ENCODE measurements around the gene PRR16.

The PRR16 gene

DNA sequence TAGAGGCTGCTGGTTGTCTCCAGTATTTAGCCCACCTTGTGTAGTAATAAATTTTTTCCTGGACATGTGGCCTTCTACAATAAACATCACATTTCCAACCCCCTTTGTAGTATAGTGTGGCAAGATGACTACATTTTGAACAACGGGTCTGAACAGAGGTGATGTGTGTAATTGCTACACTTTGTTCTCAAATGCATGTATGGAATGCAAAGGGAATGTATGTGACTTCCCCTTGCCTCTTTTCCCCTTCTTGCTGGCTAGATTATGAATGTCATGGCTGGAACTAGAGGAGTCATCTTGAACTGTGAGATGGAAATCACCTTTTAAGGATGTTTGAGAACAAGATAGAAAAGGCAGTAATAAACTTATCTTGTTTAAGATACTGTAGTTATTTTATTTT lies 54.5 kb downstream of the PRR16 start:
- no peak for DNase-seq

DNA sequence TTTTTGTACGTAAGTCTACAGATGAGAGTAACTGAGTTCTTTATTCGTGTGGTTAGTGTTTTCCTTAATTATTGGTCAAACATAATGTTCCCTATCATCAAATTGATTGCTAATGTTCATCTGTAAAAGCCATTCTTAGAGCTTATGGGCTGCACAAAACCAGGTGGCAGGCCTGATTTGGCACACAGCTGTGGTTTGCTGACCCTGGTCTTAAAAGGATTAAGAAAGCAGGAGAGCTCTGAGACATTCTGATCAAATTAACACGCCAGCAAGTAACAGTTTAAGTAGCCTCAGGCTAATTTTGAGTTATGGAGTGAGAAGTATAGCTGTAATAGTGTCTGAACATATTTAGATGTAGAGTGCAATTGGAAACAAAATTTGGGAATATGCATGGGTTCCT lies 63.2 kb downstream of the PRR16 start:
- no peak for DNase-seq

DNA sequence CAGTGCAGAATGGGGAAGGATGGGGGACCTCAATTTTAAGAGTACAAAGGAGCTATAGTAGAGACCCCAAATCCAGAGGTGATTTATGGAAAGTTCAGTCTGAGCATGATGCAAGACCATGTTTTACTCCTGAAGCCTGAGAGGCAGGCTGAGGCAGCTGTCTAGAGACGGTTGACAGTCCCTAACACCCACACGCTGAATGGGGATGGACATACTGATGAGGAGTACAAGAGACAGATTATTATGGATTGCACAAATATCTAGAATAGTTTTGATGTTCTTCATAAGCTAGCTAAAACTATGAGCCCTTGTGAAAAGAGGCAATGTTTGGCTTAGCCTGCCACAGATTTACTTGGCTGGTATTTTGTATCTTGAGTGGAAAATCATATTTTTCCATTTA lies 64.5 kb downstream of the PRR16 start:
- no peak for DNase-seq

DNA sequence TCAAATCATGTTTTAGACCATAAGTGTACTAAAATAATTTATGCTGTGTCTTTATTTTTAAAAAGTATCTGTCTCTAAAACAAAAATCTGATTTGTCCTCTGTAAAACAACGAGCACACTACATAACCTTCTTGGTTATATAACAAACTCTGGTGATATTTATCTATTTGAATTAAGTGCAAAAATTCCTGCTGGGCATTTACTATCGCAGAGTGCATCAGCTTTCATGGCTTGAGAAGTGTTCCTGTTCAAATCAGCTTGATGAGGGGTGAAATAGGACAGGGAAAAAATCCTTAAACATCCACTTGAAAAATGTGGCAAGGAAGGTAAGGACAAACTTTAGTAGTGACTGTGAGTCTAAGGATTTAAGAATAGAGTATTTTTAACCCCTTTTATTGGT lies 65.3 kb downstream of the PRR16 start:
- DNase-seq = no peak

DNA sequence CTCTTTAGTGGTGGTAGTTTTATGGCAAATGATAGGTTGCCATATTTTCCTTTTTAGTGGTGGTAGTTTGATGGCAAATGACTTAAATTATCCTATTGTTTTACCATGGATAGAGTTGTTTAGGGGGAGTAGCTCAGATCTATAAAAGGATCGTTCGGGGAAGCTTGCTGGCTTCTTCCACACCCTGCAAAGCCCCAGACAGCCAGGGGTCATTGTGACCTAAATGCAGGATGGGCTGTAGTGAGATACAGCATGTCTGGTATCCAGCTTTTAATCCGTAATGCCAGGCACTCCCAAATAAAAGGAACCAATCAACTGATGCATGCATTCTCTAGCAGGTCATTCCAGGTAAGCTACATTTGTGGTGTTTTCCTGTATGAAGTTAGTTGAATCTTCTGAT lies 67.1 kb downstream of the PRR16 start:
- DNase-seq = no peak

DNA sequence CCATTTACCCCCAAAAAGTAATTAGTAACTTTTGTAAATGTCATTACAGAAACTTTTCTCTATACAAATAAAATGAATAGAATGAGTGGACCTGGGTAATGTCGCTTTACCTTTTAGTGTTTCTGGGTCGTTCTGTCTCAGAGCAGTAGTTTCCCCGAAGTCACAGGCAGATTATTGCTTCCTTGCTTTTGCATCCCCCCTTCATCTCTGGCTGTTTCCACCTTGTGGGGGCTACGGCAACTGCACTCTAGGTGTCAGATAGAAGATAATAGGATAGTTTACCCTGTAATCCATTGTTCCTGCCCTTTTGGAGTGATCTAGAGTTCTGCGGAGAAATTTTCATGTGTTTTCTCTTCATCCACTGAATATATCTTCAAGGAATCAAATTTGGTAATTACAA lies 68.7 kb downstream of the PRR16 start:
- DNase-seq = no peak

DNA sequence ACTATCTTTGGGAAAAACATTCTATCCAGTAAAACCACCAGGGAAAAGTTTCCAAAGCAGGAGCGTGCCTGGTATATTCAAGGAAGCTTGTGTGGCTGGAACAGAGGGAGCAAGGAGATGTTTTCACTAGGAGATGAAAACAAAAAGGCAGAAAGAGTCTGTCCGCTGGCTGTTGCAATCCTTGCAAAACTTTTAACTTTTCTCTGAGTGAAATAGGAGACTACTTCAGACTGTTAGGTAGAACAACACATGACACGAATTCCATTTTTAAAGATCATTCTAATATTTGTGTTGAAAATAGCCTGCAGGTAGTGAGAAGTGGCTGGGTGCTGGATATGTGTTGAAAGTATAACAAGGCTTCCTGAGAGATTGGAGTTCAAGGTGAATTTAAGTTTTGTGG lies 69.5 kb downstream of the PRR16 start:
- DNase-seq = no peak

DNA sequence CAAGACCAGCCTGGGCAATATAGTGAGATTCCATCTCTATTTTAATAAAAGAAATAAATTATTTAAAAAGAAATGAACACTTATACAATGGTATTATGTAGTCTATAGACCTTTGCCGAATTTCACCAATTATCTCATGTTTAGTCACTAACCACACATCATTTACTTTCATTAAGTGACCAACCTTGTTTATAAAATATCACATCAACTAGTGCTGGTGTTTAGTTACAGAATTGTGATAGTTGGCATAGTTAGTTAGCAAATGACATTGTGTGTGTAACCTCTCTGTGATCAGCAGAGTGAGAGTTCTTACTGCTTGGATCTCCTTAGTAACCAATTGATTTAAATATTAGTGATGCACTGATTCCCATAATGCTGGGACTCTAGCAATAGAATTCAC lies 71.8 kb downstream of the PRR16 start:
- no peak for DNase-seq

DNA sequence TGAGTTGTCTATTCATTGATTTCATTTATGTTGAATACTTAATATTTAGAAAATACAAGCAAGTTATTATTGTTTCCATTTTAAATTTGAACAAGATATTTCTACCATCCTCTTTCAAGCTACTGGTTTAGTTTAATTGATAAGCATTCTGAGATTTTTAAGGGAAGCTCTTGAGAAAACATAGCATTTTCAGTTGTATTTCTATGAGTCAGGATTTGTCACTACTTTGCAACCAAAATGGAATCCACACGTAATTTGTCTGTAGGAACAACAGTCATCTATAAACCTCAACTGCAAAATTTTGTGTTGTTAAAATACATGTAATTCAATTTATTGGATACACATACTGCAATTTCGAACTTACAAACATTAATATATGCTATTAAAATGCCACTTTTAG lies 74.0 kb downstream of the PRR16 start:
- no peak for DNase-seq

DNA sequence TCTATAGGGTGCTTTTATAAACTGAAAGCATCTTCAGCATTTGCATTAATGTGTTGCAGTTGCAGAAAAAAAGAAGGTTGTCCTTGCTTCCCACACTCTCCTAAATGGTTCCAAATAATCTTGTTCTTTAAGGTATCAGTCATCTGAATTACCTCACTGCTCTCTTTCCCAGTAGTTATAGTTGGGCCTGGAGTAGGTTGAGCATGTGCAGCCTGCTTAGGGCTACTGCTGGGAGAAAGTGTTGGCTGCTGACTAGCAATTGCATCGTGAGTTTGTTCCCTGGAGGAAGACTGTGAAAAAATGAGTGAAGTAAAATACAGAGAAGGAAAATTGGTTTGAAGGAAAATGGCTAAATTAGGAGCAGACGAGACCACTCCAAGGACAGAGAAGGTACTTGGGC lies 74.5 kb downstream of the PRR16 start:
- no peak for DNase-seq

DNA sequence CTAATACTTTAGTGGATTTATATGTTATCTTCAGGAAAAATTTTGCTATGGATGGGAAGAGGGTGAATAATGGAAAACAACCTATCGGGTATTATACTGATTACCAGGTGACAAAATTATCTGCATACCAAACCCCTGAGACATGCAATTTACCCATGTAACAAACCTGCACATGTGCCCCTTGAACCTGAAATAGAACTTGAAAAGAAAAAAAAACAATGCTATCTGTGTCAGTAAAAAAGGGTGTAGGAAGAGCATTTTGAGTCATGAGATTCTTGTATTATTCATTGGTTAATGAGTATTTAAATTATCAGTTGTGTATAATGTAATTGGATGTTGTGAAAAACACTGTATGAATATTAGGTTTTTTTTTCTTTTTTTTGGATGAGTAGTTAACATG lies 75.4 kb downstream of the PRR16 start:
- DNase-seq = no peak

DNA sequence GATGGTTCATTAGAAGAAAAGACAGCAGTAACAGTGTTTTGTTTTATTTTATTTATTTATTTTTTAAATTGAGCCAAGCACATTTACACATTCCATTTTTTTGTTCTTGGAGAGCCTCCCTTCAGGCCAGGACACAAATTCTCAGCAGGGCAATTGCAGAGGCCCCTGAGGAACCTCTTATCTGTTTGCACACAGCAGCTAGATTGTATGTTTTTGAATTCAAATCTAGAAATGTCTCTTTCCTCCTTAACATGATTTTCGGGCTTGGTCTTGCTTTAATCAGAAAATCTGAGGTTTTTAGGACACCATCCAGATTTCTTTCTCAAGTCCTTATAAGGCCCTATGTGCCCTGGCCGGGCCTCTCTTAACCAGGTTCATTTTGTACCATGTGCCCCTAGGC lies 76.0 kb downstream of the PRR16 start:
- no peak for DNase-seq

DNA sequence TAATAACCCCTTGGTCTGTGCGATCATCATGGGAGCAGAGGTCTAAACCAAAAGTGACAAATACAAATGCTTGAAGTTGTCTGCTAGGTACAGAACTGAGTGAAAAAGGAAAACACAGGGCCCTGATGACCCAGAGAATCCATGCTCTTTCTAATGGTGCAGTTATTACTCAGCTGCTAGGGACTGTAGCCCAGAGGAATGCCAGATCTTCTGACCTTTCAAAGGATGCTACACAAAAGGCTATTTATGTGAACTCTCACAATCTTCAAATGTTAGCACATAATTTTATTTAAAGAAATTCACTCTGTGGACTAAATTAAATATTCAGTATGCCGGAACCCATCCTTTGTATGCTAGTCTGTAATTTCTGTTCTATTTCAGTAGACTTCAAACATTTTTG lies 79.9 kb downstream of the PRR16 start:
- DNase-seq = no peak

DNA sequence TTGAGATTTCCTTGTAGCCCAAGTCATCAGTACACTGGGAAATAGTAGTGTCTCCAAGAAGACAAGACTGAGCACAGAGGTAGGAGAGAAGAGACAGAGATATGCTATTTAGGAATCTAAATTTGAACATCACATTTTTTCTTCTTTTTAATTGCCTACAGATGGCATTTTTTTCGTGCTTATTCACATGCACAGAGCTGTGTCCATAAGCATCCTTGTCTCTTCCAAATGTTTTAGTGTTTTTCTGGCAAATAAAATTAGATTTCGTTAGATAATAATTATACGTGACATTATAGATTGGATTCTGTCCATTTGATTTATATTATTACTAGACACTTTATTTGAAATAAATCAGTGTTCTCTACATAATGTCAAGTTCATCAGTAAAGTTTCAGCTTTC lies 80.9 kb downstream of the PRR16 start:
- no peak for DNase-seq

DNA sequence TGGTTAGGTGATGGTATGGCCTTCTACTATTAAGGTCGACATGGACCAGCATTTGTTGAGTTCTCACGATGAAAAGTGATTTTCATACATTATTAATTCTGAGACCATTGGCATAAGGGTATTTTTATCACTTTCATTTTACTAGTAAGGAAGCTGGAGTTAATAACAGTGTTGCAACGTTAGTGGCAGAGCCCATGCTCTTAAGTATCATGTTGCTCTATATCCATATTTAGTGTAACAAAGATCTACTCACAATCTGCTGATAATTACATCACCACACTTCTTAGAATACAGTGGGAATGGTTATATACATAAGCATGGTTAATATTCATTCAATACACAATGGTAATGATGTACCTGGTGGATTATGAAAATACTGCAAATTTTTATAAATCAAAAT lies 81.9 kb downstream of the PRR16 start:
- DNase-seq = no peak

DNA sequence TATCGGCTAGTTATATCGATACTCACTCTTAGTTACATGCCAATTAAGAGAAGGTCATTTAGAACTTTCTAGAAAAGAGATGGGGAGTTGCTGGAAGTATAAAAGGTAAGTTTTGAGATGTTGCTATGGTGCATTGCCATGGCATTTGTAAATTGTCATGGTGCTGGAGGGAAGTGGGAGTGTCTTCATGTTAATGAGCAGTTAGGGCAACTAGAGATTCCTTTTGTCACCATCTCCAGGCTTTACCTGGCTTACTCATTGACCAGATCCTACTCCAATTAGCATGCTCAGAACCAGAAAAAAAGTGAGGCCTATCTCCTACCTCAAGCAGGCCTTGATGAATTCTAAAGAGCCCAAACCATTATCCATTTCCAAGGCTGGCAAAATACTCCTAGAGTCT lies 82.8 kb downstream of the PRR16 start:
- no peak for DNase-seq

DNA sequence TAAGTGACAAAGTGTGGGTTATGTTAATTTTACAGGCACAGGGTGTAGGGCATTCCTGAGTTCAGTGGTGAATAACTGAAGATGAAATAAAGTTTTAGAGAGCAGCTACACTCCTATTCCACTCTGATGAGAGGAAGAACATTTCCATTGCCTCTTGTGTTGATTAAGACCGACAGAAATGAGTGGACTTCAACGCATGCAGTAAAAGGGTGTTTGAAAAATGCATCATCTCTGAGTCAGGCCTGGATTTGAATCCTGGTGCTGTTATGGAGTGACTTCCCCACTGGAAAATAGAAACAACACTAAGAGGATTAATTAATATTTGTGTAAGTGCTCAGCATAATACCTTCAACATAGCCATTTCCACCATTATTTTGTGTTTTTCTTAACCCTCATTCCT lies 86.3 kb downstream of the PRR16 start:
- no peak for DNase-seq

DNA sequence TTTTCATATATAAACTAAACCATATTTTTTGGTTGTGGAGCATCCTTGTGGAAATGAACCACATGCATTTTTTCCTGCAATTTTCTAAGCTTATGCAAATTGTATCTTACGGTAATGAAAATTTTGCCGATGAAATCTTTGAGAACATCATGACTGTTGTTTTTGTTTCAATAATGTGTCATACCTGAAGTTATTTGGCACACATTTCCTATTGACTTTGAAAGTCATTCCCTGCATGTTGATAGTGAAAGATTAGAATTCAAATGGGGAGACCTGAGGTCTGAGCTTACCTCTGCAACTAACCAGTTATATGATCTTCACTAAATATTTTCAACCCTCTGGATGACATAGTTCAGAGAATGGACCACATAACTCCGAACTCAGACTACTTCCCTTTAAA lies 88.5 kb downstream of the PRR16 start:
- no peak for DNase-seq

DNA sequence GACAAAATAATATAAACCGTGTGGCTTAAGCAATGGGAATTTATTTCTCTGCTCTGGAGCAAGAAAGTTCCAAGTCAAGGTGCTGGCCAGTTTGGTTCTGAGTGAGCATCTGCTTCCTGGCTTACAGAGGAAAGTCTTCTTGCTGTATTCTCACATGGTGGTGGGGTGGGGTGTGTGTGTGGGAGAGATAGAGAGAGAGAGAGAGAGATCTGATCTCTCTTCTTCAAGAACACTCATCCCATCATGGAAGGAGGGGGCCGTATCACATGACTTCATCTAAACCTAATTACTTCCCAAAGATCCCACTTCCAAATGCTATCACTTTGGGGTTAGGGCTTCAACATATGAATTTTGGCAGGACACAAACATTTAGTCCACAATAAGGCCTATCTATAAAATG lies 91.2 kb downstream of the PRR16 start:
- DNase-seq = no peak

DNA sequence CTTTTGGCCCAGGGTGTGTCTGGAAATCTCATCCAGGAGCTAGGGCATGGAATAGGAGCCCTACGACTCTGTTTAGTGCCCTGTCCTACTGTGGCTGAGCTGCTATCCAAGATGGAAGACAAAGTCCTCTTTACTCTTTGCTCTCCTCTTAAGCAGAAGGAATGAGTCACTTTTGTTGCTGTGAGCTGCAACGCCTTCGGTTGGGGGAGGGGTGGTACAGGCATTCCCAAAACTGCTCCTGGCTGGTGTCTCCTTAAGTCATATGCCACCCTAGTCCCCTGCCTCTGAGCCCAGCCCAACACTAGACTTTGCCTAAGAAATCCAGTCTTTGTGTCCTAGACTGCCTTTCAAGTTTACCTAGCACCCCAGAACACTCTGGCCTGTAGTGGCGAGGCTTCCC lies 99.9 kb downstream of the PRR16 start:
- no peak for DNase-seq

DNA sequence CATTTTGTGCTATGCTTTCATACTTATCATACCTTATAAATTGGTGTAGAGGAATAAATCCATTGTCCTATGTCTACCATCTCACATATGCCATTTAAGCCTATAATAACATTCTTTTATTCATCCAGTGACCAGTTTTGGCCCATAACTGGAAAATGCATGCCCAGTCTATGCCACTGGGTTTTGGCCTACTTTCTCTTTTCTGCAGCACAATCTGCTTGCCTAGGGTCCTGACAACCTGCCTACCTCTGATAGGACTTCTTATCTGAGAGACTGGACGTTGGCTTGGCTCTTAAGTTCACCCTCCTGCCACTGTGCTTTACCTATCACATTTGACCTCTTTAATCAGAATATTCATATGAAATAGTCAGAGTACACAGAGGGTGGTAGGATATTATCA lies 103.0 kb downstream of the PRR16 start:
- DNase-seq = no peak

DNA sequence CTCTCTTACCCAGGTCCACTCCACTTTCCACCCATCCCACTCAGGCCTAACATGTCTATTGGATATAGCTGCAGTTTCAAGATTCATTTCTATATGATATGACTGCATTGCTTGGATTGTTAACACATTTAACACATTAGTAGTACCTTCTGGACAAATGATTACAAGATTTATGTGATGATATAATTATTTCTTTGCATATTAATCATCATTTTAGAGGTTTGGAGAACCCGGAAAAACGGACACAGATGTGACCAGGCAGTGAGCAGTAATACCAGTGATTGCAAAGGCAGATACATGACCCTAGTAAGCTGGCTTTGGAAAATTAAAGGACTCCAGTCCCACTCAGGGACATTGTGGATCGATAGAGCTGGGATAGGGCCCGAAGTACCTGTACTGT lies 103.8 kb downstream of the PRR16 start:
- no peak for DNase-seq

DNA sequence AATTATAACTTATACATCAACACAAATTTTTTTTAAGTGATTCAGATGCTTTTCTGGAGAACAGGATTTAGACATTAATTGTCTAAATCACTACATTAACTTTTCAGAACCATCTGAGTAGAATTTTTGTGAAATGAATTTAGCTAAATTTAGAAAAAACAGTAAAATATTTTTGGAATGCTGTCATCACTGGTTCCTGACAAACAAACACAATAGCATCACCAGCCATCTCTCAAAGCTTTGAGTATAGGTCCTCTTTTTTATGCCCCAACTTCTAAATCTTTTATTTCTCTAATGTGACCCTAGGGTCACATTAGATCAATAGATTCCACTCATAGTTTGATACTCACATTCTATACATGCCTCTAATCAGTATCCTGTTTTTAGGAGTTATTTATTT lies 104.6 kb downstream of the PRR16 start:
- DNase-seq = no peak

DNA sequence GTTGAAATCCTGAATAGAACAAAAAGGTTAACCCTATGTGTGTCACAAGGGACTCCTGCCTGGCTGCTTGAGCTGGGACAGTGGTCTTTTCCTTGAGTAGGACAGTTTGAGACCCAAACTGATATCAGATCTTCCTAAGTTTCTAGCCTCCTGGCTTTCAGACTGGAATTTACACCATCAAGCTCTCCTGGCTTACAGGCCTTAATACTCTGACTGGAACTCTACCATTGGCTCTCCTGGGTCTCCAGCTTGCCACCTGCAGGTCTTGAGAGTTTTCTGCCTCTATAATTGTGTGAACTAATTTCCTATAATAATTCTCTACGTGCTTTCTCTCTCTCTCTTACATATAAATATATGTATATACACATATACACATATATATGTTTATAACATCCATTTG lies 112.5 kb downstream of the PRR16 start:
- no peak for DNase-seq

DNA sequence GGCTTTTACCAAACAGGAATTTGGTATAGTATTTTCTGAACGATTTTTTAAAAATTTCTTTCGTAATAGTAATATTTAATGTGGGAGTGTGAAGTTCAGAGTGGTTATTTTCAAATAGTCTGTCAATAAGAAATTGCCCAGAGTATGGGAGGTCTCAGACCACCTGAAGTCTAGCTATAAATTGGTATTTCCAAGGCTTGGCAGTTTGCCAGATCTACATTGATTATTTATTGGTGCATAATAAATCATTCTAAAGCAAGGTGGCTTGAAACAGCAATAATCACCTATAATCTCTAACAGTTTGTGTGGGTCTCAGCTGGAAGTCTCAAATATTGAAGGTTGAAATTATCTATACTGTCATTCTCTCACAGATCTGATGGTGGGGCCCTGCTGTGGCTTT lies 118.5 kb downstream of the PRR16 start:
- no peak for DNase-seq

DNA sequence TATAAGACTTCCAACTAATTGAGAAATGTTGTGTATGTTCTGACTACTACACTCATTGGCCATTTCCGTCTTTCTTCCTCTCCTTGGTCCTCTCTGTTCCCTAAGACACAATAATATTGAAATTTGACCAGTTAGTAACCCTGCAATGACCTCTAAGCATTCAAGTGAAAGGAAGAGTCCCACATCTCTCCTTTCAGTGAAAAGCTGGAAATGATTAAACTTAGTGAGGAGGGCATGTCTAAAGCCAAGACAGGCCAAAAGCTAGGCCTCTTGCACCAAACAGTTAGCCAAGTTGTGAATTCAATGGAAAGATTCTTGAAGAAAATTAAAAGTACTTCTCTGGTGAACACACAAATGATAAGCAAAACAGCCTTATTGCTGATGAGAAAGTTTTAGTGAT lies 122.5 kb downstream of the PRR16 start:
- no peak for DNase-seq

DNA sequence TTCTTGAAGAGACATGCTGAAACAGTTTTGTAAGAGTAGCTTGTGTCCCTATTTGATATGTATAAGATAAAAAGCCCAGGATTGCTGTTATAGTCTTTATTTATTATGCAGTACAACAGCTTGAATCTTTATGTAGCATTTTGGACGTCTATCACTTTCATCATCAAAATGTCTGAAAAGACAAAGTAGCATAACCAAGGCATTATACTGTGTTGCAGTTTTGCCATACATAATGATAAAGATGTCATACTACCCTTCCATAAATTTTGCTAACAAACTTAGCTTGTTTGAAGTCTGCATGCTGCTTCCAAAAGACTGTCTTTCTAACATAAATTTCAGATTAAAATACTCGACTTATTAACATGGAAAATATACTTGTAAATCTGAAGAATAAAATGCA lies 127.8 kb downstream of the PRR16 start:
- DNase-seq = no peak

All from activated CD4-positive, CD25-positive, alpha-beta regulatory T cell (primary cell).